NCI-H2196 treated with DMSO at 0.1 percent for 48 hours (cell line): ENCODE data around the gene CERKL.

Experiments
- DNase-seq: peaks from one replicate; lab custom pipeline; 2025; ENCODE audit not compliant: unreplicated experiment; lab: John Stamatoyannopoulos, UW

Gene CERKL

DNA sequence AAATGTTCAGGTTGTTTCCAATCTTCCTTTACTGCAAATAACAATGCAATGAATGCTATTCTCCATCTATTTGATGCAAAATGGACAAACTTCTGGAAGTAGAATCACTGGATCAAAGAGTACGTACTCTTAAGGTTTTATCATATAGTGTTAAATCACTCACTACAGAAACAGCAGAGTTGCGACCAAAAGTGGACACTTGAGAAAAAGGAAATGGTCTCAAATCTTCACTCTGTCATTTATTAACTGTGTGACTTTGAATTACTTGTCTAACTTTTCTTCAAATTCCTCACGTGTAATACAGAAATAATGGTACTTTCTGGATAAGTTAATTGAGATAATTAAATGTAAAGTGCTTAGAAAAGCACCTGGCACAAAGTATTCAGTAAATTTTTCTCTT, 78.1 kb downstream of the CERKL start:
- DNase-seq = no peak

DNA sequence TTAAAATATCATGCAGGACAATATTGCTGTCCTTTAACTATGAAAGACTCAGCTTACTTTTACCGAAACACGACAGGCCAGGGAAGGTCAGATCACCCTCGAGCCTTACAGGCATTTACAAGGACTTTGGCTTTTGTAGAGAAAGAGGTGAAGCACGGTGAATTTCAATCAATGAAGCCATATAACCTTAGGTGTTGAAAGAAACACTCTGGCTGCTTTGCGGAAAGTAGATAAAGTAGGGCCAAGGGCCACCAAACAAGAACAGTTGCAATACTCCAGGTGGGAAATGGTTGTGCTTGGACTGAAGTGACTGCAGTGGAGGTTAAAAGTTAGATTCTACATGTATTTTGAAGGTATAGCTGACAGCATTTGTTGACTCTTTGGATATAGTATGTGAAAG, 80.5 kb downstream of the CERKL start:
- no peak for DNase-seq

DNA sequence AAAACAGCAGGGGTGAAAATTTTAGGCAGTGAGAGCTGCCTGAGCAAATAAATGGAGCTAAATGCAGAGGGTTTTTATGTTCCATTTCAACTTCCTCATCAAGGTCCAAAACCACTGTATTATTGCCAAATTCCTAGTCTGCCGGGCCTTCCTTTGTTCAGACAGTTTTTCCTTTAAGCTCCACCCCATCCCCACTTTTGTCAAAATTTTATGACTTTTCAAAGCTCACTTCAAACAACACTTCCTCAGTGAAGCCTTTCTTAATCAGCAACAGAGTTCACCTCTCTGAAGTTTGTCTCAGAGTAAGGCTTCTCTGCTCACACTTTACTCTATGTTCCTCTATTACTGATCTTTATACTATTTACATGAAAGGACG, 81.3 kb downstream of the CERKL start:
- DNase-seq = no peak

DNA sequence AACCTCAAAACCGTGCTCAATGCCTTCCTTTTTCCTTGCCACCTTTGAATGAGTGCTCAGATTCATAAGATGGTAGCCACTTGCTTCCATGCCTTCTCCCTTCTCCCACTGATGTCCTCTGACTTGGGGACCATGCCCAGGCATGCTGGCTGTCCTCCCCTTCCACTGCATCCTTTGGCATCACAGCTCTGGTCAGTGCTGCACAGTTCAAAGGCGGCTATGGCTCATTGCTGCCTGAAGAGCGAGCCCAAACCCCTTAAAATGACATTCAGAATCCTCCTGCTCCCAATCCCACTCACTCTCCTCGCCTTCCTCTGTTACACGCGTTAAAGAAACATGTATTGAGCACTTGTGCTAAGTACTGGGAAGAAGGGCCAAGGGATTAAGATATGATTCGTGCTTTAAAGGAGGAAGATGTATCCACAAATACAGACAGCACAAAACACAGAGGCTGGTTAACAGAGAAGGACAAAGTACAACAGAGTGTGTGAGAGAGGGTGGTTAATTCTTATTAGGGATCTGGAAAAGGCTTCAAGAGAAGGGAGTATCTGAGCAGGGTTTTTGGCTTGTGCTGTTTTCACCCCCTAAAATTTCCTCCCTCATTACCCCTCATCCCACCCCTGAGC, 81.8 kb downstream of the CERKL start:
- DNase-seq = no peak

DNA sequence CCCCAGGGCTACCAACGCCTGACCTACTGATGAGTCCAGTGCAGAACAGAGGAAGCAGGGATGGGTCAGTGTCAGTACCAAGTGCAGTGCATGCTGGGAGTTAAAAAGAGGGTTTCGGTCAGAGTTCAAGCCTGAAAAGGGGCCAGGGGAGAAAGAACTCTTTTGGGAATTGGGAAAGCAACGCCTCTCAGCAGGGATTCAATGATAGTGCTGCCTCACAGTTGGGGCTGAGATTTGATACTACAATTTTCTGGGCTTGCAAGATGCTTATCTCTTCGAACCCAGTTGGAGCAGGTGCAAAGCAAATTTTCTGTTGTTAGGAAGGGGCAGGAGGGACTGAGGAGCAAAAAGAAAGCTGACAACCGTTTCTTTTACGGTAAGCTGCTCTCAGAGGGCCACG, 82.6 kb downstream of the CERKL start:
- DNase-seq = peak; percentile 14

DNA sequence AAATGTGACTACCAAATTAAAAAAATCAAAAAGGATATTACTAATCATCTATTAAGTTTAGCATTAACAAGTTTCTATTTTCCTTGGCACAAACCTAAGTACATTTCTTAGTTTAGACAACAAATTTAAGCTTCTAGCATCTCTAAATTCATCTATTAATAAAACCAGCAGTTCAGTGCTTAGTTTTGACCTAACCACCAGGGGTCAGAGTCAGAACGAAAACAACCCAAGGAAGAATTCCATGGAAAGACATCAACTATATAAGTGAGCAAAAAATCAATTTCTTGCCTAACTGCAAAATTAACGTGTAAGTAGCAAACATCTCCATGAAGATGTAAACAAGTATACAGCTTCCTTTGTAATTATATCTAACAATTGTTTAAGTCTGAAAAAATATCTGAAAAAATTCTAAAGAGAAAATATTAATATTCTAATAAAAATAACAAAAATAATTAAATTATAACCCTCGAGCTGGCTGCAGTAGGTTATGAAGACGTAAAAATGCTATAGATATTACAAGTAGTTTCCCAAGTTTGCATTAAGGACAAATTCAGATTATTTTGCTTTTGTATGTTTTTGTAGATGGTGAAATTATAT, 83.7 kb downstream of the CERKL start:
- no peak for DNase-seq

DNA sequence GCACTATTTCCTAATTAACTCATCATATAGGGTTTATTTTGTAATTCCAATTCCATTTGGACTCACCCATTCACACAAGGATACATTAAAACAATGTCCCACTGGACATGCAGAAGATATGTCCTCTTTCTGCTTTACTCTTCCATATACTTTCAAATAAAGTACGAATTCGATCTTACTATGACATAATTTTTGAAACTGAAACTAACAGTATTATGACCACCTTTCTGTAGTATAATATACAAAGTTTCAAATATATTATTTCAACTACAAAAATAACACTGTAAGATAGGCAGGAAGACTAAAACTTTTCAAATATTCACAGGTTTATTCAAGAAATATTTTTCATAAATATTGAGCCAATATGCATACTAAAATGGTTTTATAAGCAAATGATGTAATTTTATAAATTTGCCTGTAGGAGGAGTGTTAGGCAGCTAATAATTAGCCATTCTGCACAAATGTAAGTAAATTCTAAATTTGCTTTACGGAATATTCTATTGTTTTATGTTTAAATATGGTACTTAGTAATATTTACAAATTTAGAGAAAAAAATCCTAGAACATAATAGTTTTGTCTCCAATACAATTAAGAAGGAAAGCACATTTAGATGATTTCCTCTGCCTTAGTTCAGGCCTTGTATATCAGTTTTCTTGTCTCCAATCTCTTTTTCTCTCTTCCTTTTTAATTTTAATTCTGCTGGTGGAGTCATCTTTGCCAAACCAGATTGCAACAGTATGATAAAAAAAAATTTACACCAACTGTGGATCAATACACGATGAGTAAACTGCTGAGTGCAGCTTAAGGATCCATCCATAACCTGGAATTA, 85.9 kb downstream of the CERKL start:
- no peak for DNase-seq

DNA sequence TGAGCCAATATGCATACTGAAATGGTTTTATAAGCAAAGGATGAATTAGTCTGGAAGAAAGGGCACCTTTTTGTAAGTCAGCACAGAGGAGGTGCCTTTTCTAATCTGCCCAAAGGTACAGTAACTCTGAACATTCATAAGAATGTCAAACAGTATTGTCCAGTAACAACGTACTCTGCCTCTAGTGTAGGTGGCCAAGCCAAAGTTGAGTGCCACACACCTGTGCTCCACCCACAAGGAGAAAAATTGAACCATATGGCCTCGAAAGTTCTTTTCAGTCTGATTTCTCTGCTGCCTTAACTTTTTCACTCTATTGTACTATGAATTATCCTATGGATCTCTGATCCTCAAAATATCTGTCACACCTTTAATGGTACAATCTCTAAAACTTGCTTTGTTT, 86.8 kb downstream of the CERKL start:
- DNase-seq = no peak

DNA sequence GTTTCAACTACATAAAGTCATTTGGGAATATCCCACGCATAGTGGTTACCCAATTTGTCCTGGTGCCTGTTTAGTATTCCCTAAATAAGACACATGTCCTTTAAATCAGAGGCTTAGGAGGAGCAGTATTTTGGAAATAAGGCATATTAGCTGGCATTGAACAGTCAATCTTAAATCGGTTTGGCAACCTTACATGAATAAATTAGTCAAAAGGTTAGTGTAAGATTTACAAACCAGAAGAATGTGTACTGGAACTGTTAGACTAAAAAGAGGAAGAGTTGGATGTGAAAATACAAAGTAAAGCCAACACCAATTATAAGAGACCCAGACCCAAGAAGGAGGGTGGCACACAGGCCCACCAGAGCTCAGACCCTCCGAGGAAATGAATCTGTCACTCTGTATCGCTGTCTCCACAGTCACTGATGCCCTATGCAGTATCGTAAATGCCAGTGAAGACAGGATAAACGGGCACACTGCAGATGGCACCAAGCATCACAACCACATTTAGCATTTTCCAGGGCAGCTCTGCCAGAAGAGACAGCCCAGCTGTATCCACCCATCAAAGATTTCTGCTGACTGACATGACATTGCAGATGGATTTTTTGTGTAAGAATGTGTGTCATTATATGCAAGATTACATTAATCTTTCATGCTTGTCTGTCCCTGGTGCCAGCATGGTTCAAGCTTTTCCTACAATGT, 90.4 kb downstream of the CERKL start:
- no peak for DNase-seq

DNA sequence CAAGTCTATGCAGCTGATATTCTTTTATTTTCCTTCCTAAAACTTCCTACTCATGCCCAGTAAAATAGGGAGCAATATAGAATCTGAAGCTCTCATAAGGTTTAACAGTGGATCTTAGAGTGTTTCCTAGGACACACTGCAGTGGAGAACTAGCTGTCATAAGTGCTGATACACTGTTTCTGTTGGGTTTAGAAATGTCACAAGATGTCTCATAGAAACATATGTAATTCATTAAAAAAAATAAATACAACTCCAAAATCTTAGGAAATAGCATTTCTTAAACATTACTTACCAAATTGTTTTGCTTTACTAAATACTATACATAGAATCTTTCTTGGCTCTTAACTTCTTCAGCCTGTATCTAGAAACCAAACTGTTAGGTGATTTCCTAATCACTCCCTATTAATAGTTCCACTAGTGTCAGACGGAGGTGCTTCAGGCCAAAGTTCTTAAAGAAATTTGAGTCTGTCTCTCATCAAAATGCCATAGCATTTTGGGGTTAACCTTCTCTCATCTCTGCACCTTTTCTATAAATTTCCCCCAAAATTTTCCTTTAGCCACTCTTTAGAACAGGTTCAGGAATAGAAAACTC, 93.7 kb downstream of the CERKL start:
- no peak for DNase-seq

DNA sequence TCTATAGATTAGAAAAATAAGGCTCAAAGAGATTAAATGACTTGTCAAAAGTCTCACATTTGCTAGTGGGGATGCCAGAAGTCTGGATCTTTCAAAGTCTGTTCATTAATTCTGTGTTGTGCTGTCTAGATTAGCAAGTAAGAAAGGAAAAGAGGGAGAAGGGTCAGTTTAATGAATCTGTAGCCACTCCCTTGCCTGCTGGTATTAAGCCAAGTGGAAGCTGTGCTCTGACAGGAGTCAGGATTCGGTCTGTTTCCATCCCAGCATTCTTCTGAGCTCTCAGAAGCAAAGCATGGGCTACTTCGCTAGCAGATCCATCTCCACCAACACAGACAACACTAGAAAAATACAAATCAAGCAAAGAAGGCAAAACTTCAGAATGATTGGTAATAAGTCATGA, 98.5 kb downstream of the CERKL start:
- DNase-seq = no peak

DNA sequence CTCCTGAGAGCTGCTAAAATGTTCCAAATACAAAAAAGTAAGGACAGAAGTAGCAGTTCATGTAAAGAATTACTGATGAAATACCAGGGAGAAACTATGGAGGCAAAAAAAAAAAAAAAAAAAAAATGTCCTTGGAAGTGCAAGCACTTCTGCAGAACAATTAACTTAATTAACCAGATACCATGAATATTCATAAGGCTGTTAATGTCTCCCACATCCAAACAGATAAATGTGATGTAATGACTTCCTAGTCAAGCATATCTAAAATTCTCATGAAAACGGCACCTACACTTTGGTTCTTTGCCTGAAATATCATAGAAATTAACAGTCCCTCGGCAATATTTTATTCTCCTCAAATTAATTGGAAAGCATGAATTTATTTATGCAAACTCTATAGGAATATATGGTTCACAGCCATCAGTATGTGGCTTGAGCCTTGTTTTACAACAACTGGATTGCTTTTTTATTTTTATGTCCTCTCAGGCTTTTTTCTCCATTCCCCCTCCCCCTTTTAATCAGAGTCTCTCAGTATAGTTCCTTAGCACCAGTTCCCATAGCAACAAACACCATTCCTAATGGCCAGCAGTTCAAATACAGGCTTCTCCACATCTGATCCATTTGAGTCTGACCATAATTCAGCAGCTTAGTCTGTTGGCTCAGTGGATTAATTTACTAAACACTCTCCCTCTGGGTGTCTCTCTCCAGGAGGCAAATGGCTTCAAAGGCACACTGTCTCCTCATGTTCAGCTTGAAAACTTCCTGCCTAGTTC, 102.7 kb downstream of the CERKL start:
- no peak for DNase-seq

DNA sequence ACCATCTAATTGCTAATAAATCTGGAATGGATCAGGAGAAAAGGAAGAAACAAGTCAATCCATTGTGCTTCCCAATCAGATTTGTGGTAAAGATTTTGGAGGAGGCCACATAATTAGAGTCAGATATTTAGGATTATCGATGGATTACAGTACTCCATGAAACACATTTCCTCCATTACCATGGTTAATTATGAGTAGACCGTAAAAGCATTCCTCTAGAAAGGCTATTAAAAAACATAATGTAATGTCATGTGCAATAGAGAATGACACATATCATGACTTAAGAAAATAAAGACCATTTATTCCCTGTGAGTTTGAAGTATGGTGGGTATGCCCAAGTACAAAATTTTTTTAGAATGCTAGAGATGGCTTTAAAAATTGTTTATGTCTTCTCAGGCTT, 103.7 kb downstream of the CERKL start:
- DNase-seq = no peak

DNA sequence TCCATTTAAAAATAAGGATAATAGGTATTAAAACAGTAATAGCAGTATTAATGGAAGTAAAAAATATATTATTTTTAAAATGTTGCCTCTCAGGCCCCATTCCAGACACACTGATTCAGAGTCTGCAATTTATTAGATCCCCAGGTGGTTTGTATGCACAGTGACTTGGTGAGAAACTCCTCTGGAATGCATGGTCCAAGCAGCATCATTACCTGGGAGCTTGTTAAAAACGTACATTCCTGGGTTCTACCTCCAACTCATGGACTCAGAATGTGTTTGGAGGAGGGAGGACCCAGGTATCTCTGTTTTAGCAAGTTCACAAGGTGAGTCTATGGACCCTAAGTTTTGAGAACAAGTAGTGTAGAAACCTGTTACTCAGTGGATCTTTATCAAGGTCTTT, 104.1 kb downstream of the CERKL start:
- DNase-seq = no peak

DNA sequence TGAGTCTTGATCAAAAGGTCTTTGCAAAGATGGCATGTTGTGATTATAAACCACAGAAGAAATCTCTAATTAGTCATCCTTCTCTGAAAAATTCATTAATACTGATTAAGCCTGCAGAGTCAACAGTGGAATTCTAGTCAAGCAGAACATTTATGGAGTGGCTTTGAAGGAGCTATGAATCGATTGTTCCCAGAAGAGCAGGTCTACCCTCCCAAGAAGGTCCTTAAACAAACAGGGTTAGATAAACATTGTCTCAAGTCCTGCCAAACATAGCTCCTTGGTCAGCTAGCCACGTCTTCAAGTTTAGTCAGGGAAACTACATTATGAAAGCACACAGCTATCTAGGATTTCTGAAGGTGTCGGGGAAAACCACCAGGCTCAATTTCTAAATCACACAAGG, 110.8 kb downstream of the CERKL start:
- no peak for DNase-seq

DNA sequence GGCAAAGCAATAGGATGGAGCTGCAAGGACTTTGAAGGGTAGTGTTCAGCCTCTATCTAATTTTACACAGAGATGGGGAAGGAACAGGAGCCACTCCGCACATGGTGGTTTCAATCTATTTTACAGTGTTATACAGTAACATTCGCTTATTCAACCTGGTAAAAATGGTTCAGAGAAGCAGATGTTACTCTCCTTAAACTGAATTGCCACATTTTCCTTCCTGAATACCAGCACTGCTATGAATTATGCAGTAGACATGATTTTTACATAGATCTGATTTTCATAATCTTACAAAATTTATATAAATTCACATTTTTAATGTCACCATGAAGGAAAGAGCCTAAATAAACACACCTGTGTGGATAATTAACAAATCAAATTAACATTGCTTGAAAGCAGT, 114.7 kb downstream of the CERKL start:
- no peak for DNase-seq

DNA sequence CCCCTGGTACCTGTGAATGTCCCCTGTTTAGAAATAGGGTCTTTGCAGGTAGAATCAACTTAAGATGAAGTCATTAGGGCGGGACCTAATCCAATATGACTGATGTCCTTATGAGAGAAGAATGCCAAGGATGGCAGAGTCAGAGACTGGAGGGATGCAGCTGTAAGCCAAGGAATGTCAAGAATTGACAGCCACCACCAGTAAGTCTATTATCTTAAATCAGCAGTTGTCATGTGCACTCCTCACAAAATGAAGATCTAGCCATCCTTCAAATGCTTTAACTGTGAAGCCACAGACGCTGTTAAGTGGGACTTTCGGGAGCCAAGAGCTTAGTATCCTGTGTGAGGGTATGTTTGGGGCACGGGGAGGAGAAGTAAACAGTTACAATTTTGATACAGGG, 116.5 kb downstream of the CERKL start:
- DNase-seq = no peak

DNA sequence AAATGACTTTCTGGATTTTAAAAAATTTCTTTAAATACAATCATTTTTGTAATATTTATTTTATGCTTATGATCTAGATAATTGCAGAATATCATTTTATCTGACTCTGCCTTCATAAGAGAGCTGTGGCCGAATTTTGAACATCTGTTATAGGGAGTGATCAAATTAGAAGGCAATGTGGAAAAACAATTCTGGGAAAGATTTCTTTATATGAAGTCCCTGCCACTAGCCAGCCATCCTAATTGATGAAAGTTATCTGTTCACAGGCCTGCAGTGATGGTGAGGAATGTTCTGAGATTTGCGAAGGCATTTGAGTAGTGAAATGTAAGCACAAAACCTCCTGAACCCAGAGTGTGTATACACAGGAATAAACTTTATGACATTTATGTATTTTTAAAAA, 120.2 kb downstream of the CERKL start:
- no peak for DNase-seq

DNA sequence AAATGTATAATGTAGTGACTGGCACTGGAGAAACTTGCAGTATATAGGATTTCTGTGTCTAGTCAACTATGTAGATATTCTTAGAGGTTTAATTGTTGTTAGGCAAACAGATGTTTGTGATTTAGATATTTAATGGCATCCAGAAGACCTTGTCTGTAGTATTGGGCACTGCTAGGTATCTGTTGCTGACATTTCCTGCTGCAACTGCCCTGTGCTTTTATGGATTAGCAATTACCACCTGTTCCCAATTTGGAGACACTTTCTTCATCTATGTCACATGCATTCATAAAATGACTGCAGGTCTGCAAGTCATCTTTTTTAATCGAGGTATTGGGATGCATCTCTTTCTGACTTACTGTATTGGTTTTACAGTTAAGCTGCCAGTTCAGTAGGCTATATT, 128.5 kb downstream of the CERKL start:
- DNase-seq = no peak

DNA sequence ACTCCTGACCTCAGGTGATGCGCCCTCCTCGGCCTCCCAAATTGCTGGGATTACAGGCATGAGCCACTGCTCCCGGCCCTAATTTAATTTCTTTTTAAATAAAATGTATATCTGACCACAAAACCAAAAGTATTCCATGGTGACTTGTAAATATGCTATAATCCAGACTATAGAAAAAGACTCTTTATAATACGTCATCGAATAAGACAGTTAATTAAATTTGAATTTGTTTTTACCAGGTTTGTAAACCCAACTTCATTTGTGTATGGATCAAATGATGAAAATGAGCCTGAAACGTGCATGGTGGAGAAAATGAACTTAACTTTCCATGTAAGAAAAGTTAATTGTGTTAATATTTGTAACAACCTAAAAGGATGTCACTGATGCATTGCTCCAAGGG, 129.8 kb downstream of the CERKL start:
- no peak for DNase-seq

DNA sequence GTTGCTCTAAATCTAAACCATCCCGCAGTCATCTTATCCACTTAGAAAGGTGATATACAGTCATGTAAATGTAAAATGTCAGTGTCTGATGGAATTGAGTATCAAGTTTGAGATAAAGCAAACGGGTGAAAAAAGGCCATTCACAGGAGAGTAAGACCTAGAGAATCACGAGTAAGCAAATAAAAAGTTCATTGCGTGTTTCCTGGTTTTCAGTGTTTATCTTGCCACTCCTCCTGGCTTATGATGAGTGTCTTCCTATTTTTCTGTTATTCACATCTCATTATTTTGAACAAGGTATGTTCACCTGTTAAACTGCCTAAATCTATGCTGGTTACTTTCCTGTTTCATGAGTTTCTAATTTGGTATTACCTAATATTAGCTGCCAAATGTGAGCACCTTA, 130.9 kb downstream of the CERKL start:
- no peak for DNase-seq
